Measurements from ENCODE around the gene SLC6A19.

The SLC6A19 gene

DNA sequence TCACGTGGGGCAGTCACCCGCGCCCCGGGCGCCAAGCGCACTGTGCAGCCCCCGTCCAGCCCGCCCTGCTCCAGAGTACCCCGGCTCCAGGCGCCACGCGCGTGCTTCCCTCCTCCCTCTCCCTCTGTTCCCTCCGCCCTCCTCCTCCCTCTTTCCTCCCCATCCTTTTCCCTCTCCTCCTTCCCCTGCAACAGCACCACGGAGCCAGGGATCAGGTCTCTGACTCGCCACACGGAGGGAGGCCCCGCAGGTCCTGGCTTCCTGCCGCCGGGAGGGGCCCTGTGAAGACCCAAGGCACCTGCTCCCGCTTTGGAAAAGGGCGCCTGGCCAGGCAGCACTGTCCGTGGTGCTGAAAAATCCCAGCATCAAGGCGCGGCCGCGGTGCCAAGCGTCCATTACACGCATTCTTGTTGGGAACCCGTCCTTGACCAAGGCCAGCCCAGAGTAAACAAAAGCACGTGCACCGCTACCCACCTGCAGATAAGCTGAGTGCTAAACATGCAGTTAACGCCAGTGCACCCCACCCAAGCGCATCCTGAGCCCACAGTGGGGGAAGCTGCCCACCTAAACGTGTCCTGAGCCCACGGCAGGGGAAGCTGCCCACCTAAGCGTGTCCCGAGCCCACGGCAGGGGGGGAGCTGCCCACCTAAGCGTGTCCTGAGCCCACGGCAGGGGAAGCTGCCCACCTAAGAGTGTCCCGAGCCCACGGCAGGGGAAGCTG, 45.5 kb downstream of the SLC6A19 start (continued):
- TF ChIP-seq, protein P1, sequence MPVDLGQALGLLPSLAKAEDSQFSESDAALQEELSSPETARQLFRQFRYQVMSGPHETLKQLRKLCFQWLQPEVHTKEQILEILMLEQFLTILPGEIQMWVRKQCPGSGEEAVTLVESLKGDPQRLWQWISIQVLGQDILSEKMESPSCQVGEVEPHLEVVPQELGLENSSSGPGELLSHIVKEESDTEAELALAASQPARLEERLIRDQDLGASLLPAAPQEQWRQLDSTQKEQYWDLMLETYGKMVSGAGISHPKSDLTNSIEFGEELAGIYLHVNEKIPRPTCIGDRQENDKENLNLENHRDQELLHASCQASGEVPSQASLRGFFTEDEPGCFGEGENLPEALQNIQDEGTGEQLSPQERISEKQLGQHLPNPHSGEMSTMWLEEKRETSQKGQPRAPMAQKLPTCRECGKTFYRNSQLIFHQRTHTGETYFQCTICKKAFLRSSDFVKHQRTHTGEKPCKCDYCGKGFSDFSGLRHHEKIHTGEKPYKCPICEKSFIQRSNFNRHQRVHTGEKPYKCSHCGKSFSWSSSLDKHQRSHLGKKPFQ (tag by site-specific recombination; IDR thresholded peaks at IDR 0.05), result no peak
- no peak for TF ChIP-seq SCRT2 (tag by site-specific recombination; IDR thresholded peaks at IDR 0.05)
- TF ChIP-seq ZNF169 (tag by site-specific recombination; IDR thresholded peaks at IDR 0.05), result no peak
- peak; percentile 41; the same call in 1 of the 2 replicates for TF ChIP-seq ZEB2 (tag by site-specific recombination; IDR thresholded peaks at IDR 0.05)
- TF ChIP-seq ZNF37A (tag by site-specific recombination; IDR thresholded peaks at IDR 0.05), result no peak
- TF ChIP-seq, protein P2, sequence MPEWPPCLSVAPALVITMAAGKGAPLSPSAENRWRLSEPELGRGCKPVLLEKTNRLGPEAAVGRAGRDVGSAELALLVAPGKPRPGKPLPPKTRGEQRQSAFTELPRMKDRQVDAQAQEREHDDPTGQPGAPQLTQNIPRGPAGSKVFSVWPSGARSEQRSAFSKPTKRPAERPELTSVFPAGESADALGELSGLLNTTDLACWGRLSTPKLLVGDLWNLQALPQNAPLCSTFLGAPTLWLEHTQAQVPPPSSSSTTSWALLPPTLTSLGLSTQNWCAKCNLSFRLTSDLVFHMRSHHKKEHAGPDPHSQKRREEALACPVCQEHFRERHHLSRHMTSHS (tag by site-specific recombination; IDR thresholded peaks at IDR 0.05), result no peak
- TF ChIP-seq, protein P3, sequence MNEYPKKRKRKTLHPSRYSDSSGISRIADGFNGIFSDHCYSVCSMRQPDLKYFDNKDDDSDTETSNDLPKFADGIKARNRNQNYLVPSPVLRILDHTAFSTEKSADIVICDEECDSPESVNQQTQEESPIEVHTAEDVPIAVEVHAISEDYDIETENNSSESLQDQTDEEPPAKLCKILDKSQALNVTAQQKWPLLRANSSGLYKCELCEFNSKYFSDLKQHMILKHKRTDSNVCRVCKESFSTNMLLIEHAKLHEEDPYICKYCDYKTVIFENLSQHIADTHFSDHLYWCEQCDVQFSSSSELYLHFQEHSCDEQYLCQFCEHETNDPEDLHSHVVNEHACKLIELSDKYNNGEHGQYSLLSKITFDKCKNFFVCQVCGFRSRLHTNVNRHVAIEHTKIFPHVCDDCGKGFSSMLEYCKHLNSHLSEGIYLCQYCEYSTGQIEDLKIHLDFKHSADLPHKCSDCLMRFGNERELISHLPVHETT (tag by site-specific recombination; IDR thresholded peaks at IDR 0.05), result no peak
- no peak for TF ChIP-seq ZNF791 (tag by site-specific recombination; IDR thresholded peaks at IDR 0.05)
- TF ChIP-seq, protein P4, sequence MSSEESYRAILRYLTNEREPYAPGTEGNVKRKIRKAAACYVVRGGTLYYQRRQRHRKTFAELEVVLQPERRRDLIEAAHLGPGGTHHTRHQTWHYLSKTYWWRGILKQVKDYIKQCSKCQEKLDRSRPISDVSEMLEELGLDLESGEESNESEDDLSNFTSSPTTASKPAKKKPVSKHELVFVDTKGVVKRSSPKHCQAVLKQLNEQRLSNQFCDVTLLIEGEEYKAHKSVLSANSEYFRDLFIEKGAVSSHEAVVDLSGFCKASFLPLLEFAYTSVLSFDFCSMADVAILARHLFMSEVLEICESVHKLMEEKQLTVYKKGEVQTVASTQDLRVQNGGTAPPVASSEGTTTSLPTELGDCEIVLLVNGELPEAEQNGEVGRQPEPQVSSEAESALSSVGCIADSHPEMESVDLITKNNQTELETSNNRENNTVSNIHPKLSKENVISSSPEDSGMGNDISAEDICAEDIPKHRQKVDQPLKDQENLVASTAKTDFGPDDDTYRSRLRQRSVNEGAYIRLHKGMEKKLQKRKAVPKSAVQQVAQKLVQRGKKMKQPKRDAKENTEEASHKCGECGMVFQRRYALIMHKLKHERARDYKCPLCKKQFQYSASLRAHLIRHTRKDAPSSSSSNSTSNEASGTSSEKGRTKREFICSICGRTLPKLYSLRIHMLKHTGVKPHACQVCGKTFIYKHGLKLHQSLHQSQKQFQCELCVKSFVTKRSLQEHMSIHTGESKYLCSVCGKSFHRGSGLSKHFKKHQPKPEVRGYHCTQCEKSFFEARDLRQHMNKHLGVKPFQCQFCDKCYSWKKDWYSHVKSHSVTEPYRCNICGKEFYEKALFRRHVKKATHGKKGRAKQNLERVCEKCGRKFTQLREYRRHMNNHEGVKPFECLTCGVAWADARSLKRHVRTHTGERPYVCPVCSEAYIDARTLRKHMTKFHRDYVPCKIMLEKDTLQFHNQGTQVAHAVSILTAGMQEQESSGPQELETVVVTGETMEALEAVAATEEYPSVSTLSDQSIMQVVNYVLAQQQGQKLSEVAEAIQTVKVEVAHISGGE (tag by site-specific recombination; conservative IDR thresholded peaks at IDR 0.05; ENCODE audit: low read depth), result no peak
- TF ChIP-seq, protein P5, sequence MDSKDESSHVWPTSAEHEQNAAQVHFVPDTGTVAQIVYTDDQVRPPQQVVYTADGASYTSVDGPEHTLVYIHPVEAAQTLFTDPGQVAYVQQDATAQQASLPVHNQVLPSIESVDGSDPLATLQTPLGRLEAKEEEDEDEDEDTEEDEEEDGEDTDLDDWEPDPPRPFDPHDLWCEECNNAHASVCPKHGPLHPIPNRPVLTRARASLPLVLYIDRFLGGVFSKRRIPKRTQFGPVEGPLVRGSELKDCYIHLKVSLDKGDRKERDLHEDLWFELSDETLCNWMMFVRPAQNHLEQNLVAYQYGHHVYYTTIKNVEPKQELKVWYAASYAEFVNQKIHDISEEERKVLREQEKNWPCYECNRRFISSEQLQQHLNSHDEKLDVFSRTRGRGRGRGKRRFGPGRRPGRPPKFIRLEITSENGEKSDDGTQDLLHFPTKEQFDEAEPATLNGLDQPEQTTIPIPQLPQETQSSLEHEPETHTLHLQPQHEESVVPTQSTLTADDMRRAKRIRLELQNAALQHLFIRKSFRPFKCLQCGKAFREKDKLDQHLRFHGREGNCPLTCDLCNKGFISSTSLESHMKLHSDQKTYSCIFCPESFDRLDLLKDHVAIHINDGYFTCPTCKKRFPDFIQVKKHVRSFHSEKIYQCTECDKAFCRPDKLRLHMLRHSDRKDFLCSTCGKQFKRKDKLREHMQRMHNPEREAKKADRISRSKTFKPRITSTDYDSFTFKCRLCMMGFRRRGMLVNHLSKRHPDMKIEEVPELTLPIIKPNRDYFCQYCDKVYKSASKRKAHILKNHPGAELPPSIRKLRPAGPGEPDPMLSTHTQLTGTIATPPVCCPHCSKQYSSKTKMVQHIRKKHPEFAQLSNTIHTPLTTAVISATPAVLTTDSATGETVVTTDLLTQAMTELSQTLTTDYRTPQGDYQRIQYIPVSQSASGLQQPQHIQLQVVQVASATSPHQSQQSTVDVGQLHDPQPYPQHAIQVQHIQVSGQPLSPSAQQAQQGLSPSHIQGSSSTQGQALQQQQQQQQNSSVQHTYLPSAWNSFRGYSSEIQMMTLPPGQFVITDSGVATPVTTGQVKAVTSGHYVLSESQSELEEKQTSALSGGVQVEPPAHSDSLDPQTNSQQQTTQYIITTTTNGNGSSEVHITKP (tag by site-specific recombination; IDR thresholded peaks at IDR 0.05), result 0 out of 2 replicates have a peak, but pooled peaks have one; percentile 20
- TF ChIP-seq ZNF112 (tag by site-specific recombination; IDR thresholded peaks at IDR 0.05), result no peak
- TF ChIP-seq, protein P6, sequence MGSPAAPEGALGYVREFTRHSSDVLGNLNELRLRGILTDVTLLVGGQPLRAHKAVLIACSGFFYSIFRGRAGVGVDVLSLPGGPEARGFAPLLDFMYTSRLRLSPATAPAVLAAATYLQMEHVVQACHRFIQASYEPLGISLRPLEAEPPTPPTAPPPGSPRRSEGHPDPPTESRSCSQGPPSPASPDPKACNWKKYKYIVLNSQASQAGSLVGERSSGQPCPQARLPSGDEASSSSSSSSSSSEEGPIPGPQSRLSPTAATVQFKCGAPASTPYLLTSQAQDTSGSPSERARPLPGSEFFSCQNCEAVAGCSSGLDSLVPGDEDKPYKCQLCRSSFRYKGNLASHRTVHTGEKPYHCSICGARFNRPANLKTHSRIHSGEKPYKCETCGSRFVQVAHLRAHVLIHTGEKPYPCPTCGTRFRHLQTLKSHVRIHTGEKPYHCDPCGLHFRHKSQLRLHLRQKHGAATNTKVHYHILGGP (tag by site-specific recombination; IDR thresholded peaks at IDR 0.05), result no peak
- TF ChIP-seq ZNF600 (tag by site-specific recombination; IDR thresholded peaks at IDR 0.05), result peak; percentile 76
- TF ChIP-seq SP3 (tag by site-specific recombination; IDR thresholded peaks at IDR 0.05), result peak; percentile 16; the same call in 1 of the 2 replicates
- no peak for TF ChIP-seq GLI2 (tag by site-specific recombination; IDR thresholded peaks at IDR 0.05; ENCODE audit: borderline replicate concordance, low read depth)
- peak; percentile 83 for TF ChIP-seq ZNF366 (tag by site-specific recombination; conservative IDR thresholded peaks at IDR 0.05)
- TF ChIP-seq IKZF3 (tag by site-specific recombination; IDR thresholded peaks at IDR 0.05), result 0 out of 2 replicates have a peak, but pooled peaks have one; percentile 55
- TF ChIP-seq, protein P7, sequence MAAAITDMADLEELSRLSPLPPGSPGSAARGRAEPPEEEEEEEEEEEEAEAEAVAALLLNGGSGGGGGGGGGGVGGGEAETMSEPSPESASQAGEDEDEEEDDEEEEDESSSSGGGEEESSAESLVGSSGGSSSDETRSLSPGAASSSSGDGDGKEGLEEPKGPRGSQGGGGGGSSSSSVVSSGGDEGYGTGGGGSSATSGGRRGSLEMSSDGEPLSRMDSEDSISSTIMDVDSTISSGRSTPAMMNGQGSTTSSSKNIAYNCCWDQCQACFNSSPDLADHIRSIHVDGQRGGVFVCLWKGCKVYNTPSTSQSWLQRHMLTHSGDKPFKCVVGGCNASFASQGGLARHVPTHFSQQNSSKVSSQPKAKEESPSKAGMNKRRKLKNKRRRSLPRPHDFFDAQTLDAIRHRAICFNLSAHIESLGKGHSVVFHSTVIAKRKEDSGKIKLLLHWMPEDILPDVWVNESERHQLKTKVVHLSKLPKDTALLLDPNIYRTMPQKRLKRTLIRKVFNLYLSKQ (tag by site-specific recombination; IDR thresholded peaks at IDR 0.05; ENCODE audit: borderline replicate concordance), result no peak
- TF ChIP-seq, protein P8, sequence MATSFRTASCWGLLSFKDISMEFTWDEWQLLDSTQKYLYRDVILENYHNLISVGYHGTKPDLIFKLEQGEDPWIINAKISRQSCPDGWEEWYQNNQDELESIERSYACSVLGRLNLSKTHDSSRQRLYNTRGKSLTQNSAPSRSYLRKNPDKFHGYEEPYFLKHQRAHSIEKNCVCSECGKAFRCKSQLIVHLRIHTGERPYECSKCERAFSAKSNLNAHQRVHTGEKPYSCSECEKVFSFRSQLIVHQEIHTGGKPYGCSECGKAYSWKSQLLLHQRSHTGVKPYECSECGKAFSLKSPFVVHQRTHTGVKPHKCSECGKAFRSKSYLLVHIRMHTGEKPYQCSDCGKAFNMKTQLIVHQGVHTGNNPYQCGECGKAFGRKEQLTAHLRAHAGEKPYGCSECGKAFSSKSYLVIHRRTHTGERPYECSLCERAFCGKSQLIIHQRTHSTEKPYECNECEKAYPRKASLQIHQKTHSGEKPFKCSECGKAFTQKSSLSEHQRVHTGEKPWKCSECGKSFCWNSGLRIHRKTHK (tag by site-specific recombination; IDR thresholded peaks at IDR 0.05), result no peak
- peak; percentile 19; the same call in 1 of the 2 replicates for TF ChIP-seq SP2 (tag by site-specific recombination; IDR thresholded peaks at IDR 0.05)
- TF ChIP-seq, protein P9, sequence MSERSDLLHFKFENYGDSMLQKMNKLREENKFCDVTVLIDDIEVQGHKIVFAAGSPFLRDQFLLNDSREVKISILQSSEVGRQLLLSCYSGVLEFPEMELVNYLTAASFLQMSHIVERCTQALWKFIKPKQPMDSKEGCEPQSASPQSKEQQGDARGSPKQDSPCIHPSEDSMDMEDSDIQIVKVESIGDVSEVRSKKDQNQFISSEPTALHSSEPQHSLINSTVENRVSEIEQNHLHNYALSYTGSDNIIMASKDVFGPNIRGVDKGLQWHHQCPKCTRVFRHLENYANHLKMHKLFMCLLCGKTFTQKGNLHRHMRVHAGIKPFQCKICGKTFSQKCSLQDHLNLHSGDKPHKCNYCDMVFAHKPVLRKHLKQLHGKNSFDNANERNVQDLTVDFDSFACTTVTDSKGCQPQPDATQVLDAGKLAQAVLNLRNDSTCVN (tag by site-specific recombination; optimal IDR thresholded peaks at IDR 0.05), result peak; percentile 46
